Endothelial cell of umbilical vein (primary cell): ENCODE data around the gene OLFML2A.
A peak's percentile ranks its signal among the peaks of the same experiment; 100 is the strongest.

Experiments
- CTCF ChIP-seq, 2 donors: IDR thresholded peaks; 1 replicate in 1 of 2; 2 replicates in 1 of 2; pipeline ENCODE4 v1.5.1; 2011; ENCODE audit warnings: low read length in 2 of 2, mild to moderate bottlenecking in 2 of 2, moderate library complexity in 2 of 2, control low read depth in 1 of 2, inconsistent platforms in 1 of 2, low read depth in 1 of 2; ENCODE audit not compliant: insufficient read depth in 1 of 2; ENCODE audit errors: extremely low read depth in 1 of 2
- MYC ChIP-seq: IDR thresholded peaks from one replicate; pipeline ENCODE4 v1.6.1; 2011; ENCODE audit warnings: mild to moderate bottlenecking, low read depth, low read length
- POLR2A ChIP-seq: IDR thresholded peaks from 2 replicates; pipeline ENCODE4 v1.6.1; 2012; ENCODE audit warnings: low read depth, mild to moderate bottlenecking, control low read depth, low read length
- POLR2AphosphoS5 ChIP-seq: IDR thresholded peaks from 2 replicates; pipeline ENCODE4 v1.6.1; 2012; ENCODE audit warnings: low read depth, mild to moderate bottlenecking, control low read depth, low read length, moderate library complexity; ENCODE audit not compliant: insufficient read depth
- TF ChIP-seq, protein P1 (sequence below): IDR thresholded peaks from 2 replicates; pipeline ENCODE4 v1.6.1; 2011; ENCODE audit not compliant: insufficient read depth, insufficient read length

- TF ChIP-seq CTCF (IDR thresholded peaks at IDR 0.05; ENCODE audit: extremely low read depth in 1 of 2, insufficient read depth in 1 of 2, low read depth in 1 of 2, low read length in 2 of 2) (peak; percentile 47 to 54), POLR2A (no peak), MYC (no peak), POLR2AphosphoS5 (no peak)
- TF ChIP-seq, protein P1, sequence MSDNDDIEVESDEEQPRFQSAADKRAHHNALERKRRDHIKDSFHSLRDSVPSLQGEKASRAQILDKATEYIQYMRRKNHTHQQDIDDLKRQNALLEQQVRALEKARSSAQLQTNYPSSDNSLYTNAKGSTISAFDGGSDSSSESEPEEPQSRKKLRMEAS: no peak
These were observed 63.4 kb downstream of the OLFML2A start for GRCh38 chr9:124840300-124840833.
